Thoracic aorta (tissue), 2 donors: Measurements from ENCODE around the gene ITGA5. TPM values are rescaled to one million over a fixed set of nuclear protein-coding genes. Genes with fewer than 3 reads are reported as not detected.

Experiments
- ATAC-seq: fragments of 150-250 bp; one replicate; pipeline ENCODE4 v1.8.0; 2017; ENCODE audit warnings: low read depth; ENCODE audit not compliant: insufficient number of reproducible peaks, low FRiP score
- DNase-seq: peaks from one replicate; pipeline ENCODE4 v3.0.0-alpha.2; 2020; ENCODE audit warnings: low spot score
- H3K27ac ChIP-seq, 2 donors: fragments of 200-600 bp; sonication (generic); 1 replicate in 1 of 2; 2 replicates in 1 of 2; pipeline ENCODE4 v1.5.1; 2016; ENCODE audit warnings: mild to moderate bottlenecking in 2 of 2, moderate library complexity in 2 of 2
- H3K27me3 ChIP-seq: fragments of 200-600 bp; sonication (generic); replicated peaks from 2 replicates; pipeline ENCODE4 v1.6.0; 2016; ENCODE audit warnings: mild to moderate bottlenecking; ENCODE audit not compliant: insufficient read depth
- H3K36me3 ChIP-seq: fragments of 200-600 bp; sonication (generic); one replicate; pipeline ENCODE4 v1.5.1; 2016
- H3K4me1 ChIP-seq, 2 donors: fragments of 200-600 bp; sonication (generic); 1 replicate in 1 of 2; 2 replicates in 1 of 2; pipeline versions ENCODE4 v1.5.1 to v1.6.0; 2016; ENCODE audit warnings: low read depth in 2 of 2, mild to moderate bottlenecking in 1 of 2; ENCODE audit not compliant: control insufficient read depth in 1 of 2
- H3K4me3 ChIP-seq: fragments of 200-600 bp; sonication (generic); 2 replicates; pipeline ENCODE4 v1.5.1; 2016; ENCODE audit warnings: mild to moderate bottlenecking
- H3K9me3 ChIP-seq: fragments of 200-600 bp; sonication (generic); 2 replicates; pipeline ENCODE4 v1.5.1; 2016
- total RNA-seq, 2 donors: library from RNA; depleted of rRNA; stranded (reverse); fragments of >200 nt; gene quantifications; one replicate each; pipeline versions ENCODE4 v1.1.0 to v1.2.3, GENCODE V29; 2016
- TF ChIP-seq, protein P1 (sequence below): fragments of 200-600 bp; sonication (generic); IDR thresholded peaks from one replicate; pipeline ENCODE4 v1.5.1; 2019; ENCODE audit warnings: antibody characterized with exemption

The ITGA5 gene
- 100 to 1,000 TPM; 752 to 847 TPM for total RNA-seq

GRCh38 chr12:54419088-54419887, at the start of gene ITGA5:
TSS of gene ITGA5 (minus strand) at chr12:54419266. CDS start at chr12:54419198, 68 bp downstream.
- TF ChIP-seq, protein P1, sequence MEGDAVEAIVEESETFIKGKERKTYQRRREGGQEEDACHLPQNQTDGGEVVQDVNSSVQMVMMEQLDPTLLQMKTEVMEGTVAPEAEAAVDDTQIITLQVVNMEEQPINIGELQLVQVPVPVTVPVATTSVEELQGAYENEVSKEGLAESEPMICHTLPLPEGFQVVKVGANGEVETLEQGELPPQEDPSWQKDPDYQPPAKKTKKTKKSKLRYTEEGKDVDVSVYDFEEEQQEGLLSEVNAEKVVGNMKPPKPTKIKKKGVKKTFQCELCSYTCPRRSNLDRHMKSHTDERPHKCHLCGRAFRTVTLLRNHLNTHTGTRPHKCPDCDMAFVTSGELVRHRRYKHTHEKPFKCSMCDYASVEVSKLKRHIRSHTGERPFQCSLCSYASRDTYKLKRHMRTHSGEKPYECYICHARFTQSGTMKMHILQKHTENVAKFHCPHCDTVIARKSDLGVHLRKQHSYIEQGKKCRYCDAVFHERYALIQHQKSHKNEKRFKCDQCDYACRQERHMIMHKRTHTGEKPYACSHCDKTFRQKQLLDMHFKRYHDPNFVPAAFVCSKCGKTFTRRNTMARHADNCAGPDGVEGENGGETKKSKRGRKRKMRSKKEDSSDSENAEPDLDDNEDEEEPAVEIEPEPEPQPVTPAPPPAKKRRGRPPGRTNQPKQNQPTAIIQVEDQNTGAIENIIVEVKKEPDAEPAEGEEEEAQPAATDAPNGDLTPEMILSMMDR: no peak
- Histone ChIP-seq H3K4me3 (peak within 1 kb of the TSS; percentile 100), H3K9me3 (no peaks in the 10 kb centered on the region), H3K4me1 (peaks cover 46 to 72% of the 10 kb centered on the region in 2 donors), H3K36me3 (no peaks in the 10 kb centered on the region), H3K27me3 (no peaks in the 10 kb centered on the region), H3K27ac (peak within 1 kb of the TSS; percentile 97 to 98)
- no peak for DNase-seq
- peak; percentile 62 for ATAC-seq

- ATAC-seq (no peak), DNase-seq (no peak)
- H3K27me3 ChIP-seq: no peaks in the 10 kb centered on the region
- no peaks in the 10 kb centered on the region for H3K9me3 ChIP-seq
- H3K27ac ChIP-seq: no peak overlapping the region
- TF ChIP-seq, protein P1: no peak
- peaks cover 3 to 12% of the 10 kb centered on the region in 2 donors for H3K4me1 ChIP-seq
- H3K4me3 ChIP-seq: no peak overlapping the region
- H3K36me3 ChIP-seq: no peaks in the 10 kb centered on the region
These were observed 46.9 kb upstream of the ITGA5 start for GRCh38 chr12:54465857-54466523.

DNA sequence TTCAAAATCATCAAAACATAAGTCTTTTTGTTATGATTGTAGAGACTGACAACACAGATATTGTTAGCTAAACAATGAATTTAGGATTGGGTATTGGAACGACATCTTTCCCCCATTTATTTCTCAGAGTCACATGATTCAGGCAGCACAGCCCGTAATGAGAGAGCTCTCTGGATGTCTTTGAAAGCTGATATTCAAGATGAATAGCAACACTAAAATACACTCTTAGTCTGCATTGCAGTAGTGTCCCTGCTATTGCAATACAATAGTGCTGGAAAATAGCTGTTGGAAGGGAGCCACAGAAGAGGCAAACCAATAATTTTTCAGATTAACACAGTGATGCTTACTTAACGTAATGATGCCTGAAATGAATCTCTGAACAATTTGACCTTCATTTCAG, 44.4 kb upstream of the ITGA5 start:
- H3K4me1 ChIP-seq: peaks cover 3 to 12% of the 10 kb centered on the region in 2 donors
- no peak overlapping the region for H3K27ac ChIP-seq
- TF ChIP-seq, protein P1: no peak
- no peaks in the 10 kb centered on the region for H3K27me3 ChIP-seq
- no peaks in the 10 kb centered on the region for H3K36me3 ChIP-seq
- no peaks in the 10 kb centered on the region for H3K9me3 ChIP-seq
- ATAC-seq (no peak), DNase-seq (no peak)
- H3K4me3 ChIP-seq: no peak overlapping the region

GRCh38 chr12:54463034-54463433, 44.0 kb upstream of the ITGA5 start:
- ATAC-seq (peak; percentile 69), DNase-seq (no peak)
- Histone ChIP-seq H3K27me3 (no peaks in the 10 kb centered on the region), H3K4me1 (peaks cover 3 to 12% of the 10 kb centered on the region in 2 donors), H3K4me3 (no peak overlapping the region), H3K27ac (no peak overlapping the region), H3K9me3 (no peaks in the 10 kb centered on the region), H3K36me3 (no peaks in the 10 kb centered on the region)
- TF ChIP-seq, protein P1: no peak

DNA sequence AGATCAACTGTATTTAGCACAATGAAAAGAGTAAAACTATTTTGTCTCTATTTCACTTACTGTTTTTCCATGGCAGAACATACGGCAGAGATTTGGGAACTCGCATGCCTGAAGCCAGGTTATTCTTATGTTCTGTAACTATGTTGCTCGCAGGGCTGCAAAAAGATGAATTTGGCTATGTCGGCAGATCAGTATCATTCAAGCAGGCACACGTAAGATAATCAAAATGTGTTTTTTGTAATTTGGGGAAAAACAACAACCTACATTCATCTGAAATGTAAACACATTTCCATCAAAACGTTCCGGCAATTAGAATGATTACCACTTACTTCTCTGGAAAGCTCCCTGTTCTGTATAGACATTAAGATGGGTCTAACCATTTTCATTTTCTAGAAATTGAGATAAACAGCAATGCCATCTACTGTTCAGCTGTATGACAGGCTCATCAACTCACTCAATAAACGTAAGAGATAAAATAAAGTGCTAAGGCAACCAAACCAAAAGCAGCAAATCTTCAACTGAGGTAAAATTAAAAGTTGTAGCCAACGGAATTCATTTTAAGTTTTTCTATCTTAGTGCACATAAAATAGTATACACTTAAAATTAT, 41.4 kb upstream of the ITGA5 start:
- H3K4me1 ChIP-seq: peaks cover 3 to 9% of the 10 kb centered on the region in 2 donors
- no peaks in the 10 kb centered on the region for H3K36me3 ChIP-seq
- no peak for DNase-seq
- no peaks in the 10 kb centered on the region for H3K9me3 ChIP-seq
- no peak for ATAC-seq
- no peaks in the 10 kb centered on the region for H3K27me3 ChIP-seq
- H3K4me3 ChIP-seq: no peak overlapping the region
- TF ChIP-seq, protein P1: no peak
- H3K27ac ChIP-seq: no peak overlapping the region
